NCI-H748 treated with DMSO at 0.1 percent for 48 hours (cell line): ENCODE measurements around the gene BTNL8.

Source experiments
- DNase-seq: peaks from one replicate; lab custom pipeline; 2025; lab: John Stamatoyannopoulos, UW

BTNL8 gene, protein sequence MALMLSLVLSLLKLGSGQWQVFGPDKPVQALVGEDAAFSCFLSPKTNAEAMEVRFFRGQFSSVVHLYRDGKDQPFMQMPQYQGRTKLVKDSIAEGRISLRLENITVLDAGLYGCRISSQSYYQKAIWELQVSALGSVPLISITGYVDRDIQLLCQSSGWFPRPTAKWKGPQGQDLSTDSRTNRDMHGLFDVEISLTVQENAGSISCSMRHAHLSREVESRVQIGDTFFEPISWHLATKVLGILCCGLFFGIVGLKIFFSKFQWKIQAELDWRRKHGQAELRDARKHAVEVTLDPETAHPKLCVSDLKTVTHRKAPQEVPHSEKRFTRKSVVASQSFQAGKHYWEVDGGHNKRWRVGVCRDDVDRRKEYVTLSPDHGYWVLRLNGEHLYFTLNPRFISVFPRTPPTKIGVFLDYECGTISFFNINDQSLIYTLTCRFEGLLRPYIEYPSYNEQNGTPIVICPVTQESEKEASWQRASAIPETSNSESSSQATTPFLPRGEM

DNA sequence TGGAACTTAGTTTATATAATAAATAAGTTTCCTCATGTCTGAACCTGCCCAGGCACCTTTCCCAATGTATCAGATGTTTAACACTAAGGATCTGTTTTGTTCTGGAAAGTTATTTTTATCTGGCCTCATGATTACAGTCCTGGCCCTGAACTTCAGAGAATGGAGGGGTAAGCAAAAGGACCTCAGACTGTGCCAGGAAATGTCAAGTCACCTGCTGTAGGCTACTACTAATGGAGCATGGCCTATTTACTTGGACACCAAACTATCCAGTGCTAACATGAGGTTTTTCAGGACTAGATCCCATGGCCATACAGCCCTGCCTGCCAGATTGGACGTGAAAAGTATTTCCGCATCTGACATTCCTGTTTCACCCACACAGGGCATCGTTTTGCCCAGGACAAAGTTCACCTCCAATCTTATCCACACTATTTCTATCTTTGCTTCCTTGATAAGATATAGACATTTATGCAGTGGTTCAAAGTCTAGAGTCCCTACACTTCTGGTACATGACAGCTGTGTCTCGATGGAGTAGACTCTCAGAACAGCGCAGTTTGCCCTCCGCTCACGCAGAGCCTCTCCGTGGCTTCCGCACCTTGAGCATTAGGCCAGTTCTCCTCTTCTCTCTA, at the start of gene BTNL8:
Gene BTNL8 (plus strand): TSS at position 539 of the 626 bp plus-strand sequence. CDS start 152 bp downstream, outside the sequence.
- DNase-seq = no peak

DNA sequence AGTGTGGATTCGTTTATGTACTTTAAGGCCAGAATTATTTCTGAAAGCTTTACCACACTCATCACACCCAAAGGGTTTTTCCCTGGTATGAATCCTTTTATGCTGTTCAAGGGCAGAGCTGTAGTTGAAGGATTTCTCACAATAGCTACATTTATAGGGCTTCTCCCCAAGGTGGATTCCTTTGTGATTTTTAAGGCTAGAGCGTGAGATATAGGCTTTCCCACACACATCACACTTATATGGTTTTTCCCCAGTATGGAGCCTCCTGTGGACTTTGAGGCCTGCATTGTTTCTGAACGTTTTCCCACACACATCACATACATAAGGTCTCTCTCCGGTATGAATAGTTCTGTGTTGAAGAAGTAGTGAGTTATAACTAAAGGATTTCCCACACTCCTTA, 49.1 kb upstream of the BTNL8 start:
- no peak for DNase-seq

DNA sequence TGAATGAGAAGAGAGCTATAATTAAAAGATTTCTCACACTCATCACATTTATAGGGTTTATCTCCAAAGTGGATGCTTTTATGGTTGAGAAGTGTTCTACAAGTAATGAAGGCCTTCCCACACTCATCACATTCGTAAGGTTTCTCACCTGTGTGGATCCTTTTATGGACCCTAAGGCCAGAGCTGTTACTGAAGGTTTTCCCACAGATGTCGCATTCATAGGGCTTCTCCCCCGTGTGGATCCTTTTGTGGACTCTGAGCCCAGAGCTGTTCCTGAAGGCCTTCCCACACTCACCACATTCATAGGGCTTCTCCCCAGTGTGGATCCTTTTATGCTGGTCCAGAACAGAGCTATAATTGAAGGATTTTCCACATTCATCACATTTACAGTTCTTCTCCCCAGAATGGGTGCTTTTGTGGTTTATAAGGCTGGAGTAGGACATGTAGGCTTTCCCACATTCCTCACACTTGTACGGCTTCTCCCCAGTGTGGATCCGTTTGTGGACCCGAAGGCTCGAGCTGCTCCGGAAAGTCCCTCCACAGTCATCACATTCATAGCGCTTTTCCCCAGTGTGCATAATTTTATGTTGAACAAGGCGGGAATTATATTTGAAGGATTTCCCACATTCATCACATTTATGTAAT, 48.4 kb upstream of the BTNL8 start:
- no peak for DNase-seq

DNA sequence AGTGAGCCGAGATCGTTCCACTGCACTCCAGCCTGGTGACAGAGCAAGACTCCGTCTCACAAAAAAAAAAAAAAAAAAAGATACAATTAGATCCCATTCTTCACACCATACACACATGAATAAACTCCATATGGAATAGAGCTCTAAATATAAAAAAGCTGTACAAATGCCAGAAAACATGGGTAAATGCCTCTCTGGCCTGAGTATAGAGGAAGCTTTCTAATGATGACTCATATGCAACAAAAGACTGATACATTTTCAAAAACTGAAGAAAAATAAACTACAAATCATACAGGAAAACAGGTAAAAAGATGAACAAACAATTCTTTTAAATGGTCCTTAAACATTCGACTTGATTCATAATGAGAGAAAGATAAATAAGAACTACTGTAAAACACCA, 46.5 kb upstream of the BTNL8 start:
- DNase-seq = no peak

DNA sequence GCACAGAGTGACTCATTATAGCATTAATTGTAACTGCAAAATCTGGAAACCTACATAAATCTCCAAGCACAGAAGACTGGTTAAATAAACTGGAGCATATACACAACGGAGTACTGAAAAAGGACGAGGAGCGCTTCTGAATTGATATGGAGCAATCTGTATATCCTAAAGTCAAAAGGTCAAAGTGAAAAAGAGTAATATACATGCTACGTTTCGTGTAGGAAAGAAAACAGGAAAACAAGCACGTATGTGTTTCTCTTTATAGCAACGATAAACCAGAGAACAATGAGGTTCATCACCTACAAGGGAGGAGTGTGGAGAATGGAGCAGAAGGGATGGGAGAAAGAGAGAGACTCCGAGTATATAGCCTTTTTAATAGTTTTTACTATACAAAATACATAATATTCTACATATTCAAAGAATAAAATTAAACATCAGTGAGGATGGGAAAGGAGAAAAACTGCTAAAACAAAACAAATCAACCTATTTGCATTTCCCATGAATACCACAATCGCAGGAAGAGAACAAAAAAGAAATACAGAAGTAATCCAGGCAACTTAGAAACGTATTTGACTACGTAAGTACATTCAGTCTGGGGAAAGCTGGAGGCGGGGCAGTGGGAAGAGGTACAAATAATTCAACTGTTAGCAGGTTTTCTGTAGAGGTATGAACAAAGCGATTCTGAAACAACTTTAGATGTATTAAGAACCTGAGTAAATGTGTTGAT, 45.7 kb upstream of the BTNL8 start:
- DNase-seq = no peak

DNA sequence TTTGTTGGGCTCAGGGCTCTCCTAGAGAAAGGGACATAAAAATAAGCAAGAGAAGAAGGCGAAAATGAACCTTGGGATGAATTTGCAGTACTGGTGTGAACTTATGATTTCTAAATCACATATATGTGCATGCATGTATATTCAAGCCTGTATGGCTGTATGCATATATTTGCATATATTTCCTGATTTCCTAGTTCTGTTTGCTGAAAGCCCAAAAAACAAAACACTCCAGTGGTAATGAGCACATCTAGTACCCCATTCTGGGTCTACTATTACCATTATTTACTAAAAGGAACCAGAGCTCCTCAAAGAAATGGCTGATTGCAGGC, 45.1 kb upstream of the BTNL8 start:
- no peak for DNase-seq

DNA sequence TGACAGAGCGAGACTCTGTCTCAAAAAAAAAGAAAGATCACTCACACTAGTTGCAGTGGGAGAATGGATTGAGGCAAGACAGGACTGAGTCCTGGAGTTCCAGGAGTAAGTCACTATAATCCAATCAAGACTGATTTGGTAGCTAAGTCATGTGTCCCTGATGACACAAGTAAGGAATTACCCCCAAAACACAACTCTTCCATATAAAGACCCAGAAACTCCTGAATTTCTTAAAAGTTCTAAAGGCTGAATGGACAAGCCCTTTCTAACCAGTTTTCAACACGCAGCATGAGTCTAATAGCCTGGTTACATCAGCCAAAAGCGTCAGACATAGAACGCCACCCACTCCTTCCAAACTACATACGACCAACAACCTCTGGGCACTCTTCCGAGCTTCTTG, 40.4 kb upstream of the BTNL8 start:
- no peak for DNase-seq

DNA sequence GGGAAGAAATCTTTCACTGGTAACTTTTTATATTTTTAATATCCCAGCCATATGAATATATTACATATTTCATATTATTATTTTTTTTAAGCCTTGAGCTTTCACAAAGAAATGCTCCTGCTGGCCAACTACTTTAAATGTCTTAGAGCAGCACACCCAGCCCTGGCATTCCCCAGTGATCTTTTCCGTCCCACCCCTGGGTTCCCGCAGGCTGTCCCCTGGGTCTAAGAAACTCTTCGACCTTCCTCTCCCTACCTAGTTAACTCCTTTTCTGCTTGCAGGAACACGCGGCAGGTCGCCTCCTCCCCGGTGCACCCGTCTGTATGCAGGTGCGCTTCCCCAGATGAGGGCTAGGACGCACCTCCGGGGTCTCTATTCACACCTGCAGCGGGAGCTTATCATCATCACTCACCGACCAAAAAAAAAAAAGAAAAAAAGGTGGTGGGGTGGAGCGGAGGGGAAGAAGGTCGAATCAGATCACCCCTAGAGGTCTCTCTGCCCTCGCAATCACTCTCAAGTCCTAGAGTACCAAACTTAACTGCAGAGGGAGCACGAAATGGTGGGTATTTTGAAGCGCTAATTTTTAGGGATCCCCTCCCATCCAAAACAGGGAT, 38.6 kb upstream of the BTNL8 start:
- peak; percentile 35 for DNase-seq

DNA sequence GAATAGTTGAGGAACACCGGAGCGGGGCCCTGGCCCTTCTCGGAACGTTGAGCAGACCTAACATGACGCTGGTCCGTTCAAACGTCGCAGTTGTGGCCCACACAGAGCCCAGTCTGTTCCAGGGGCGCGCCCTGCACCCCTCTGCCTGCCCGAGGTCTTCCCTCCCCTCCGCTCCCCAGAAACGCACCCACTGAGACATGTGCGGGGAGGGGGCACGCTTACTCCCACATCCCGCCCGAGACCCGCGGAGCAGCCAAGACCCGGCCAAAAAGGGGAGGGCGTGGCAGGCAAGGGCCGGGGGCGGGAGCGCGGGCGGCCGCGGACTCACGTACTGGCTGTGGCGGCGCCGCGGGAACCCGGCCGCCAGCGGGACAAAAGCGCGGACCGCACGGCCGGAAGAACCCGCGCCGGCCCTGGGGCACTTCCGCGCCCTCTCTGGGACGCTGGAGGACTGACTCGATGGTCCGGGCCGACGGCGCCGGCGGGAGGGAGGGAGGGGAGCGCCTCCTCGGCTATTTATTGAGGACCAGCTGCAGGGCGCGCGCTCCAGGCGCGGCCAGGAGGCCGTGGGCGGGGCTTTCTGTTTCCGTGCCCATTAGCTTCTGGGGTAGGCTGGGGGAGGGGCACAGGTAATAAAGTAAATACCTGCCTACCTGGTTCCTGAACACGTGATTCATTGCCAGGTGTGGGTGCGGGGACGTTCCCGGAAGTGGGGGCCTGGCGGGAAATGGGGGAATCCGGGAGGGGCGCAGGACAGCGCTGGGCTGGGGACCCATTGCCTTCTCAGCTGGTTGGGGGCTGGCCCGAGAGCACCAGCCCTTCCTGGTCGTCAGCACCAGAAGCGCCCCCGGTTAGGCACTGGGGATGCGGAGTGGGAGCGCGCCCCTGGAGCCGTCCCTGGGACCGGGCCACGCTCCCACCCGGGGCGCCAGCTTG, 37.8 kb upstream of the BTNL8 start, which contains the start of gene ZFP62:
Gene ZFP62 (minus strand): TSS at position 390 of the 936 bp plus-strand sequence. CDS start 57 bp downstream, at position 333.
- DNase-seq = peak; percentile 86

DNA sequence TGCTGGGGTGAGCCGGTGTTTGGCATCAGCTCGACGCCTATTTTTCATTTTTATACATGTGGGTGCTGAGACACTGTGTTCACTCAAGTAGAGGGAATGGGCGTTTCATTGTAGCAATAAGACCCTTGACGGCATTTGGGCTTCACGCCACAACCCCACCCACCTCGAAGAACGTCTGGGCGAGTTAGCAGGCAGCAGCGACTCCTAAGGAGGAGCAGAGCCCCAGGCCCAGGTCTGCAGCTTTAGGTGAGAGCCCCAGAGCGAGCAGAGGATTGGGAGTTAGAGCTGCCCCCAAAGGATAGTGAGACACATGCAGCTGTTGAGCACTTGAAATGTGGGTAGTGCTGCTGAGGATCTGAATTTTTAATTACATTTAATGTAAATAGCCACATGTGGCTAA, 36.3 kb upstream of the BTNL8 start:
- no peak for DNase-seq

DNA sequence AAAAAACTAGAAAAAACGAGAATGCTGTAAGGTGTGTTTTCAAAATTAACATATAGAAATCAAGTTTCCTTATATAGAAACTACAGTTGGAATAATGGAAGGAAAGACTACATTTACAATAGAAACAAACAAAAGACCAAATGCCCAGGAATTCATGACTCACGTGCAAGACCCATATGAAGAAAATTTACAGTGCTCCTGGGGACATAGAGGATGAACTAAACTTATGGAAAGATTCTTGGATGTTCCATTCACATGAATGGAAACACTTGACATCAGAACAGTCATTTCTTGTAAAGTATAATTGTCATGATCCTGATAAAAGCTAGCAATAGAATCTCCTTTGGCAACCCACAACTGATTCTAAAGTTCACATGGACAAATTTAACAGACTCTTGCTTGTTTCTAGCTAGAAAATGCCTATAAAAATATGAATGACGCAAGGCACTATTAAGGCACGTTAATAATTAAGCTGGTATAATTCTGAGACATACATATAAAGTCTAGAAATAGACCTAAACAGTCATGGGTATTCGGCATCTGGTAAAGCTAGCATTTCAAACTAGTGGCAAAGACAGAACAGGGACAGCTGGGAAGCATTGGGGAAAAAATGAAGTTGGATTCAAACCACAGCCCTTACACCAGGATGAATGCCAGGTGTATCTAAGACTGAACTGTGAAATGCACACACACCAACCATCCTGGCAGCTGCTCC, 32.8 kb upstream of the BTNL8 start:
- no peak for DNase-seq

DNA sequence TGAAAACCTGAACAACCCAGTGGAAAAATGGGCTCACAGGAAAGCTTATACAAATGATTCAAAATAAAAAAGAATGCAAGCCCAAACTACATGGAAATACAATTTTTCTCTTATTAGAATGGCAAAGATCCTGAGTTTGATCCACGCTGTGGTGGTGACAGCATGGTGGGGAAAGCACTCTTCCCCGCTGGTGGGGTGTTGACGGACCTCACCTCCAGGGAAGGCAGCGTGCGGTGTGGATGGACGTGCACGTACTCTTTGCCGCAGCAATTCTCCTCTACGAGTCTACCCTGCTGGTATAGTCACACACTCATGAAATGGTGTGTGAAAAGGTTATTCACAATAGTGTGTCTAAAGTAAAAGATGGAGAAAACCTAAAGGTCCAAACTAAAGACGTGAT, 32.0 kb upstream of the BTNL8 start:
- no peak for DNase-seq

DNA sequence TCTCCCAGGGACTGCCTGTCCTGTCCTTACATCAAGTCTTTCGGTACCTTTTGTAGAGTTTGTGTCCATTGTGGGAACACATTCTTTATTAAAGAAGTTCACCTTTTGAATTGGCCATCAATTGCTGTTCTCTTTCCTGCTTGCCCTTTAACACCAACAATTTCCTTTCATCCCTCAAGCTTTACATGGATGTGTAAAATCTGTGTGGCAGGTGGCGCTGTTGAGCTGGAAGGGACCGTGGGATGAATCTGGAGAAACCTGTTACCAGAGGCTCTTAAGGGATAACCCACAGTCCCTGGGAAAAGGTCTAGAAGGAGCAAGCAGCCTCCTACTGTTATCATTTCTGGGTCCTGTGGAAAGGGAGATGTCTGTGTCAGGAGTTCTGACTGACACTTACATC, 30.0 kb upstream of the BTNL8 start:
- DNase-seq = peak; percentile 83

DNA sequence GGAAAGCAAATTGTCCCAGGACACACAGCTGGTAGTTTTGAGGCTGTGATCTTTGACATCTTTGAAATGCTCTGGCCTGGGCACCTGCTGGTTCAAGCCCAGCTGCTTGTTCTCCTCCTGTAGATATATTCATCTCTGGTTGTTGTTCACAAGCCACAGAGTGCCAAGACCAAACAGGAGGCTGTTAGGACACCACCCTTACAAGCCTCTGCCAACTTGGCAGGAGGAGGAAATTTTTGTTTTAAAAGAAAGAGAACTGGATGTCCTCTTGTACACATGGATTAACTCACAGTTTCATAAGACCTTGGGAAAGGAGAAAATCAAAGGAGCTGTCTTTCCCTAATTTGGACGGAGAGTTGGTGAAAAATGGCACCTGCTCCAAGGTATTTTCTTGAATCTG, 29.4 kb upstream of the BTNL8 start:
- DNase-seq = no peak

DNA sequence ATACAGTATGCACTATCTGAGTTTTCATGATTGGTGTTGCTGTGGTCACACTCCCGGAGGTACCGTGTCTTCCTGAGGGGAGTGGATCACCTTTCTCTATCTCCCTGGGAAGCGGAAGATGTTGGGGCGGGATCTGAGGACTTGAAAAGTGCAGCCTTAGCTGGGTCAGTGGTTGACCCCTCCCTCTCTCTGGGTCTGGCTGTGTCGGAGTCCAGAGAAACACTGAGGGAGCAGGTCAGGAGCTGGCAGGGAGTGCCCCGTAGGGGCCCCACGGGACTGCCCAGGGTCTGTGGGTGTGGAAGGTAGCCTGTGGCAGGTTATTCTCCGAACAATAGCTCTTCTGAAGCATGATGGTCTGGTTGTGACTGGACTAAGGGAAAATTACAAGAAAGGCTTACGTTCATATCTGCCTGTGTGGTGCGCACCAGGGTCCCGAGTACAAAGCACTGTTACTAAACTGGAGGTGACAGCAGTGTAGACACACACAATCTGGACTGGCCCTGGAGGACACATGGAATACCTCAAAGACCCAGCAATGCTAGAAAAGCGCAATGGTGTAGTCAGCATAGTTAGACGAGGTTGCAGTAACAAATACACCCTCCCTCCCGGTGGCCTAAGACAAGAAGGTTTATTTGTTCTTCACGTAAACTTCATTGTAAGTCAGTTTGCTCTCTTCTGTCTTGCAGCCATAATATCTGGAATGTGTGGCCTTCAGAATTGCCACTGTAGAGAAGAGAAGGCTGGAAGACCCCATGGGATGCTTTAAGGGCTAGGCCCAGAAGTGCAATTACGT, 28.5 kb upstream of the BTNL8 start:
- no peak for DNase-seq

DNA sequence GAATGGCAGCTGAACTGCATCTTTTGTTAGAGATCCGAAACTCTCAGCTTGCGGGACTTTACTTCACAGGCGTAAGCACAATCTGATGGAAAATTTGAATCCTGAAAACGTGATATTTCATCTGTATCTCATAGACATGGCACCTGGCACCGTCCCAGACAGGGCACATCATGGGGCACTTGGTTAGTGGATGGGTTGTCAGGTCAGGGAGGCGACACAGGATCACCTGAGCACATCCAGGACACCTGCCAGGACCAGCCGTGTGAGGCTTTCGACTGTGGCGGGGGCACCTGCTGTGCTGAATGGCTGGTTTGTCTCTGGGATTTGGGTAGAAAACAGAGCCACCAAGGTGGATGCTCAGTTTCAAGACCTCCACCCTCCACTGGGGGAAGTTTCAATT, 26.5 kb upstream of the BTNL8 start:
- no peak for DNase-seq

DNA sequence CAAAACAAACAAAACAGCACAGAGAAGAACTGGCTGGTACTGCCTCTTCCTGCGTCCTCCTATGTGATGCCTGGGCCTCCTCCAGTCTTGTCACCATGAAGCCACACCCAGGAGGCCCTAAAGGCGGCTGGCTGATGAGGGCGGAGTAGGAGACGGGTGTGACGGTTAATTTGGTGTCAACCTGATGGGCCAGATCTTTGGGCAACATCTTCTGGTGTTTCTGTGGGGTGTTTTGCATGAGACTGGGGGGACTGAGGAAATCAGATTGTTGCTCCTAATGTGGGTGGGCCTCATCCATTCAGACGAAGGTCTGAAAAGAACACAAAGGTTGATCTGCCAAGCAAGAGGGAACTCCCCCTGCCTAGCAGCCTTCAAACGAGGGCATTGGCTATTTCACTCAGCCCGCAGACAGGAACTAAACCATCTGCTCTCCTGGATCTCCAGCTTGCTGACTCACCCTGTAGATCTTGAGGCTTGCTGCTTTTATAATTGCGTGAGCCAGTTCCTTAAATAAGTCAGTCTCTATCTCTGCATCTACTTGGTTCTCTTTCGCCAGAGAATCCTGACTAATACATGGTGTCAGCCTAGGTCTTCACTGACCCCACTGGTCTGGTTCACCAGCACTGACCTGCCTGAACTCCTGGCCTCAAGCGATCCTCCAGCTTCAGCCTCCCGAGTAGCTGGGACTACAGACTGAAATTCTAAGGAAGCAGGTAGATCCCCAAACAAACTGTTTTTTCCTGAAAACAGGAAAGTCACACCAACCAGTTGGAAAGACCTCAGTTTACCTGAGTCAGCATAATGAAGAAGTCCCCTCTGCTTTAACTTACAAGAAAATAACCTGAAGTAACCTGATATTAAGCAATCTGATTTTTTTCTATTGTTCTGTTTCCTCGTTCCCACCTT, 25.1 kb upstream of the BTNL8 start:
- DNase-seq = no peak
